Measurements from ENCODE around the gene DDX54.
"Not testable (repeated sequence)": the region's sequence is repeated elsewhere in the genome, so short reads cannot be mapped to it uniquely, and the experiment has no call there.

DDX54 gene

DNA sequence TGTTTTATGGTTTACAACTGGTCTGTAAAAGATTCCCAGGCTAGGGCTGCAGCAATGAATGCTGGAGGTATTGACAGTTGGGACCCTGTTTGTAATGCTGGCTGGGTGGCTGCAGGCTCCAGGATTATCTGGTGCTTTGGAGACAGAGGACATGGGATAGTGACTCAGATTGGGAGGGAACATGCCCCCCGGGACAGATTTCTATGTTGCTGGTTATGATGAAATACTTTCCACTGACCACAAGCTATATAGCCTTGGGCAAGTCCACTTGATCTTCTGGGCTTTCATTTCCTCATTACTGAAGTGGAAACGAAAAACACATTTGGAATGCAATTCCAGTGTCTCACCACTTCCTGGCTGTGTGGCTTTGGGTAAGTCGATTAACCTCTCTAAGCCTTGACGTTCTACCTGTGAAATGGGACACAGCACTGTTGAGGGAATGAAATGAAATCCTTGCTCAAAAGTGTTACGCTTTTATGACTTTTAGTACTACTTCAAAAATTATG is 29.7 kb upstream of the DDX54 start:
- DNase-seq = peak; percentile 99

DNA sequence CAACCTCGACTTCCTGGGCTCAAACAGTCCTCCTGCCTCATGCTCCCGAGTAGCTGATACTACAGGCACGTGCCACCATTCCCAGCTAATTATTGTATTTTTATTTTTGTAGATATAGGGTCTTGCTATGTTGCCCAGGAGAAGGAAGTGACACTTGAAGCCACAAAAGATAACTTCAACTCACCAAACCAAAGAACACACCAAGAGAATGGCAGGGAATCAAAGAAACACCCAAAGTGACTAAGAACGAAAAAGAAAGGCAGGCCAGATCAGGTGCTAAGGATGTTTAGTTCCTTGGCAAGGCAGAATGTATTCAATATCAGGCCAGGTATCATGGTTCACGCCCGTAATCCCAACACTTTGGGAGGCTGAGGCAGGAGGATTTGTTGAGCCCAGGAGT is 25.9 kb upstream of the DDX54 start:
- DNase-seq = no peak

DNA sequence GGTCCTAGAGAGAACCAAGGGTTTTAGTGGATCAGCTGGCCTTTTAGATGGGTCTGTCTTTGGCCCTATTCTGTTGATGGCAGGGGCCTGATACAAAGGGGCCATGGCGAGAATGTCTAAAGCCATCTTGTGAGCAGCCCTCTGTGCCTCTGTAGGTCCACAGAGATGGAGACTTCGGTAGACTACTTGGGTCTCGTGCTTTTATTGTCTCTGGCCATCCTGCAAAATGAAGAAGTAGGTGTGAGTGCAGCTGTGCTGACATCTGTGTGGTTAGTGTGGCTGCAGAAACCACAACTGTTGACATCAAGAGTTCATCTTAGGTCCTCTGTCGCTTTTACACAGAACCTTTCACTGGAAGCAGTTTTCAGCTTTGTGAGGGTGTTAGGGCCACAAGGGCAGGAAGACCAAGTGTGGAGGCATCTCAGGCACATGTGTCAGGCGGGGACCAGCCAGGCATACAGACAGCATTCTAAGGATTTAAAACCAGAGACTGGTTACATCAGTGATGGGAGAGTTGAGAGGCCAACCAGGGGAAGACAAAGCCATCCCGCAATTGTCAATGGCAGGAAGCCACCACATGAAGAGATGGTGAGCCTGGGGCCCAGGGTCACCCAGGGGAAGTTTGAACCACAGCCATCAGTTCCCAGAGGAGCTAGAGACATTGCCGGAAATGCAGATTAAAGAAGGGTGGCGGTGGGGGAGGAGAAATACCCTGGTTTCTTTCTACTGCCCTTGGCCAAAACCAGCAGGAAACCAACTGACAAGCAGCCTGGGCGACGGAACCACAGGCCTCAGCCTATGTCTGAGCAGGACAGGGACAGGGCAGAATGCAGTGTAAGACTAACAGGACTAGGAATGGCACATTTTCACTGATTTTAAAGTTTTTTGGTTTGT is 23.0 kb upstream of the DDX54 start:
- peak; percentile 36 for DNase-seq

DNA sequence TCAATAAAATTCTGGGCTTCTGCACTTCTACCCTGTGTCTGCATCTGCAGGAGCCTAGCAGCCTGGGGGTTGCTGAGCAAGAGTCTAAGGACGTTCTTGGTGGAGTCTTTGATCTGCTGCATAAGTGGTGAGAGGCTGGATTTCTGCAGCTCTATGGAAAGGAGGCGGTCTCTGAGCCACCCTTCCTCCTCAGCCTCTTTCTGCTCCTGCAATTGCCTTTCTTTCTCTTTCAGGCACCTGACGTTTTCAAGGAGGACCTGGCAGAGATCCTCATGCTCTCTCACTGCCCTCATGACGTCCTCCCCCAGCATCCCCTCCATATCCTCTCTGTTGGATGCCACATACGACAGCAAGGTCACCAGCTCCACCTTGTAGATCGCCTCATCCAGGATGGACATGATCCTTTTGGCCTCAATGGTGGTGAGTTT is 22.3 kb upstream of the DDX54 start:
- DNase-seq = no peak

DNA sequence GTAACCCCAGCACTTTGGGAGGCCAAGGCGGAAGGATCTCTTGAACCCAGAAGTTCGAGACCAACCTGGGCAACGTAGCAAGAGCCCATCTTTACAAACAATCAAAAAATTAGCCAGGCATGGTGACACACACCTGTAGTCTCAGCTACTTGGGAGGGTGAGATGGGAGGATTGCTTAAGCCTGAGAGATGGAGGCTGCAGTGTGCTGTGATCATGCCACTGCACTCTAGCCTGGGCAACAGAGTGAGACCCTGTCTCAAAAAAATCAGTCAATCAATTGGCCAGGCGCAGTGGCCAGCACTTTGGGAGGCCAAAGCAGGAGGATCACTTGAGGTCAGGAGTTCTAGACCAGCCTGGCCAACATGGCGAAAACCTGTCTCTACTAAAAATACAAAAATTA is 21.5 kb upstream of the DDX54 start:
- DNase-seq = not testable (repeated sequence)

DNA sequence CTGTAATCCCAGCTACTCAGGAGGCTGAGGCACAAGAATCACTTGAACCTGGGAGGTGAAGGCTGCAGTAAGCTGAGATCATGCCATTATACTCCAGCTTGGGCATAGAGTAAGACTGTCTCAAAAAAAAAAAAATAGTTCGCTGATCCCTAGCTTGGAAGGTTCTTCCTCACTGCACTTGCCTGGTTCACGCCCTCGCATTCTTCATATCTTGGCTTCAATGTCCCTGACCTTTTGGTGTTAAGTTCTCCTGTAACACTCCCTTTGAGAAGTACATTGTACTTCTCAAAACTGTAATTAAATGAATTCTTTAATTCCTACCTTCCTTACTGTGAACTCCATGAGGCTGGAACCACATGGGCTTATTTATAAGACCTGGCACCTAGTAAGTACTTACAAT is 19.5 kb upstream of the DDX54 start:
- no peak for DNase-seq

DNA sequence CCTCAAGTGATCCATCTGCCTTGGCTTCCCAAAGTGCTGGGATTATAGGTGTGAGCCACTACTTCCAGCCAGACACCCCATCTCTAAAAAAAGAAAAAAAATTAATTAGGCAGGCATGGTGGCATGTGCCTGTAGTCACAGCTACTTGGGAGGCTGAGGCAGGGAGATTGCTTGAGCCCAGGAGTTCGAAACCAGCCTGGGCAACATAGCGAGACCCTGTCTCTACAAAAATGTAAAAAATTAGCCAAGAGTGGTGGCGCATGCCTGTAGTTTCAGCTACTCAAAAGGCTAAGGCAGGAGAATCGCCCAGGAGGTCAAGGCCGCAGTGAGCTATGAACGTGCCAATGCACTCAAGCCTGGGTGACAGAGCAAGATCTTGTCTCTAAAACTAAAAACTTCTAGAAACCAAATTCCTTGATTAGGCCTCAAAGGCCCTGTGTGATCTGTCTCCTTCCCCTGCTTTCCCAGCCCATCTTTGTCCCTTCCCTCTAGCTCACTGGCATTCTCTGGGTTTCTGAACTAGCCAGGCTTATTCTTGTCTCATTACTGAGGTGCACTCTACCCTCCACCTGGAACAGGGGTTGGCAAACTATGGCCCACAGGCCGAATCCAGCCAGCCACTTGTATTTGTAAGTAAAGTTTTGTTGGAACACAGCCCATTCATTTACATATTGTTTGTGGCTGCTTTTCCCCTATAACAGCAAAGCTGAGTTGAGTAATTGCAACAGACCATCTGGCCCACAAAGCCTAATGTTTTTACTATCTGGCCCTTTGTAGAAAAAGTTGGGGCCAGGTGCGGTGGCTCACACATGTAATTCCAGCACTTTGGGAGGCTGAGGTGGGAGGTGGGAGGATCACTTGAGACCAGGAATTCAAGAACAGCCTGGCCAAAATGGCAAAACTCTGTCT is 18.8 kb upstream of the DDX54 start:
- no peak for DNase-seq

DNA sequence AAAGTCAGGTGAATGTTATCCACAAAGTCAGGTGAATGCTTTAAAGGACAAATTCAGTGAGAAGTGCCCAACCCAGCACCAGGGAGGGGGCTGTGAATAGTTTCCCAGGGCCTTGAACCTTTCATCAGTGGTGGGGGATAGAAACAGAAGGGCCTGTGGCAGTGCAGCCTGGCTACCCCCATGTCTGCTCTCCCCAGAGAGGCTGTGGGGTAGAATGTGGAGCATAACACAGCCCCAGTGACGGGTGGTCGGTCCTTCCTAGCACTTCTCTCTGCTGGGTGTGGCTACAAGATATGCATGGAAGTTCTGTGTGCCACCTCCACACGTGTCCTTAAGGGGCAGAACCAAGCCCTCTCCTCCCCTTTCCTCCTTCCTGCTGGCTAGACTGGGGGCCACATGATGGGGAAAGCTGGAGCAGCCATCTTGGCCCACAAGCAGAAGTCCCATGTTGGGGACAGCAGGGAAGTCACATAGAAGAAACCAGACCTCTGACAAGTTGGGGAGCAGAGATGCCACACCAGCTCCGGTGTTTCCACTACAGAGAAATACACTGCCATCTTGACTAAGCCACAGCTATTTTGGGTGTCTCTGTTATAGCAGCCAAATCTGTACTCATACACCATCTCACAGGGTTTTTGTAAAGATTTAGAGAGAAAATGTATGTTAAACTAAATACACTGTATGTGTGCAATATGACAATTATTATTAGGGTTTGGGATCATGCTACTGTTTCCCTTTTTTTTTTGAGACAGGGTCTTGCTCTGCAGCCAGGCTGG is 17.2 kb upstream of the DDX54 start:
- DNase-seq = no peak

DNA sequence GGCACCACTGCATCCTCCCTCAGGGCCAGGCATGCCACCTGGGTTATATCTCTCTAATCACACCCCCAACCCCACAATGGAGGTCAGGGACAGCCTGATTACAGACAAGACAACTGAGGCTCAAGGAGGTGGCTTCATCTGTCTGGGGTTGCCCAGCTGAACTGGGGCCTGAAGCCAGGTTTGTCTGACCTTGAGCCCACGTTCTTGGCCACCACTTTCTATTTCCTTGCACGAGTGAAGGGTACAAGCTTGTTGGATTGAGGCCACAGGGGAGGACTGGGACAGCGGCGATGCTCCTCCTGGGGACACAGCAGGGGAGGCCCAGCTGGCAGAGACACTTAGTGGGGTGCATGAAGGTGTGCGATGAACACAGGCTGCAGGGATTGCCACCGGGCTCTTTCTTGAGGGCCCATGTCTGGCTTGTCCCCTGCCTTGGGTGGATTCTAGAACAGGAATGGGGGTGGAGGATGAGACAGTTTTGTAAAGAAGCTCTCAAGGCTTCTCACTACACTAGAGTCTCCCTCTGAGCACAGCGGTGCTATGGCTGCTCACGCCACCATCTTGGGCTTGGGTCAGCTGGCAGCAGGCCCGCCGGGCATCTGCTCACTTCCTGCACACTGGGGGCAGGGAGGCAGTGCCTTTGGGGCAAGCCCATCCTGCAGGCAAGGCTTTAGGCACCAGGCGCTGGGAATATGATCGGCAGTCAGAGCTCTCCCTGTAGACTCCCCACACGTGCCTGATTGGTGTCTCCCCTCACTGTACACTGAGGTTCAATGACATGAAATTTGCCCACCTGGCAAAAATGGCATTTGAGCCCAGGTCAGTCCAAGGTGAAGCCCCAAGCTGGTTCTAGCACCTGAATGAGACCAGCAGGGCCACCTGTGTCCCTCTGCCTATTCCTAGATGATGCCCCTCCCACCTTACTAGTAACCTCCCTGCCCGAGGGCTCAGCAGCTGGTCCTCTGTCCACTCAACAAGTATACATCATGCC is 16.2 kb upstream of the DDX54 start:
- no peak for DNase-seq

DNA sequence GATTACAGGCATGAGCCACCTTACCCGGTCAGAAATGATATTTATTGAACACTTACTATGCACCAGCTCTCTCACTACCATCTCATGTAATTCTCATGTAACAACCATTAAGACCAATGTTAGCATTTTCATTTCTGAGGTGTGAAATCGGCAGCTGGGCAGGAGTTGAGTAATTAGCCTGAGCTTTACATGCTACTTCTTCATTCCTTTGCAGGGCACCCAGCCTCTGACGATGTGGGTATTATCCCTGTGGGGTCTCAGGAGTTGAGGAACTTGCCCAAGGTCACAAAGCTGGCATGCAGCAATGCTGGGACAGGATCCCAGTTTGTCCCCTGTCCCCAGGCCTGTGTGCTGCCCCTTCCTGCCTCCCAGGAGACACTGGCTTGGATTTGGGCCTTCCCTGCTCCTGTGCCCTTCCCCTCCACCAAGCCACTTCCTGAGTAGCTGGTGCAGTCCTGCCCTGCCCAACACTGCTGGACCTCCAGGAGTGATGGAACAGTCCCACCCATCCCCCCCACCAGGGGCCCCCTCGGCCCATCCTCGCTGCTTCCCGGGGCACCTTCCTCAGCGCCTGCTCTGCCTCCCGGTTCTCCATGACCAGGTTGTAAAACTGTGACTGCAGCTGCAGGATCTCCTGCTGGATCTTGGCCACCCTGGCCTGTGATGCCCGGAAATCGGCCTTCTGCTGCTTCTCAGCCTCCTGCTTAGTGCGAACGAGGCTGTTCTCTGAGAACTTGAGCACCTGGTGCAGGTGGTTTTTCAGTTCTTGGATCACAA is 14.9 kb upstream of the DDX54 start:
- DNase-seq = no peak

DNA sequence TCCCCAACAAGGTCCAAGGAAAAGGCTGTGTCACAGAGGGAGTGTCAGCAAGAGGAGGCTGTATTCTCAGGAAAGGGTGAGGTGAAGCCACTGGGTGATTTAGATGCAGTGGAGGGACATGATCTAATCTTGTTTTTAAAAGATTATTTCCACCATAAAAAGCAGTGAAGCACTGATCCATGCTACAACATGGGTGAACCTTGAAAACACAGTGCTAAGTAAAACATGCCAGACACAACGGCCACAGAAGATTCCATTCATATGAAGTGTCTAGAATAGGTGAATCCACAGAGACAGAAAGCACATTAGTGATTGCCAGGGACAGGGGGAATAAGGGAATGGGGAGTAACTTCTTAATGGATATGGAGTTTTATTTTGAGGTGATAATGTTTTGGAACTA is 13.0 kb upstream of the DDX54 start:
- DNase-seq = peak; percentile 33

DNA sequence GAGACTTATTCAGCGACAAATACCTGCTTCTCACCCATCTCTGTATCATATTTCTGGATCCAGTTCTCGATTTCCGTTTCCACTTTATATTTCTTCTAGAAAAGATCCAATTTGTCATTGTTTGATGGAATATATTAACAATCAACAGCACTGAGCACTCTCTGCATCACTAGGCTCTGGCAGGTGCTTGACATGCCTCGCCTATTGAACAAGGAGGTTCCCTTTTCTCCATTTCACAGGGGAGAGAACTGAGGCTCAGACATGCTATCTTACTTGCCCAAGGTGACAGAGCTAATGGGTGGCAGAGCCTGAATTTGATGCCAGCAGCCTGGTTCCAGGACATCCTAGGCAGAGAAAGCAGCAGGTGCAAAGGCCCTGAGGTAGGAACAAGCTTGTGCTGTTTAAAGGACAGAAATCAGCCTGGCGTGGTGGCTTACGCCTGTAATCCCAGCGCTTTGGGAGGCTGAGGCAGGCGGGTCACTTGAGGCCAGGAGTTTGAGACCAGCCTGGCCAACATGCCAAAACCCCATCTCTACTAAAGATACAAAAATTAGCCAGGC is 12.3 kb upstream of the DDX54 start:
- no peak for DNase-seq

DNA sequence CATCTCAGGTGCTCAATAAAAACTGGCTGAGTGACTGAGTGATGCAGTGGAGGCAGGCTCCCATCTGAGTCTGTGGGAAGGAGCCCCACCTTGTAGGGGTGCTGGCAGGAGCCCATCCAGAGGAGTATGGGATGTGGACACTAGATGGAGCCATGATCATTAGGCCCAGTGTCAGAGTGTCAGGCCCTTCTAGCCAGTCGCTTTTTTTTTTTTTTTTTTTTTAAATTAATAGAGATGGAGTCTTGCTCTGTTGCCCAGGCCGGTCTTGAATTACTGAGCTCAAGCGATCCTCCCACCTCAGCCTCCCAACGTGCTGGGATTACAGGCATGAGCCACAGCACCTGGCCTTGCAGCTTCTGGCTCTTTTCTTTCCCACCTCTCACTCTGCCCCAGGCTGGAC is 11.7 kb upstream of the DDX54 start:
- peak; percentile 80 for DNase-seq

DNA sequence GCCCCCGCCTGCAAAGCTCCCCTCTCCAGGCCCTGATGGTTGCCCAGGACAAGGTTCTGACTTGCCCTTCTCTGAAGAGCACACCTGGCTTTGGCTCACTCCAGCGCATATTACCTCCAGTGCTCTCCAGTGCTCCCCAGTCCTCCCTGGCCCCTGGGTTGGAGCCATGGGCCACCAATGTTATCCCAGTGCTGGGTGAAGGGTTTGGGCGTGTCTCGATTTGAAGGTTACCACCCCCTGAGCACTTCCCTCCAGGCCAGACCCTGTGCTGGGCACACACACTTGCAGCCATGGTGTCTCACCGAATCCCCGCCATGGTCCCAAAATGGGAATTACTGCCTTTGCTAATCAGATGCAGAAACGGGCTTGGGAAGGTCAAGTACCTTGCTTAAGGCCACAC is 11.3 kb upstream of the DDX54 start:
- DNase-seq = no peak

DNA sequence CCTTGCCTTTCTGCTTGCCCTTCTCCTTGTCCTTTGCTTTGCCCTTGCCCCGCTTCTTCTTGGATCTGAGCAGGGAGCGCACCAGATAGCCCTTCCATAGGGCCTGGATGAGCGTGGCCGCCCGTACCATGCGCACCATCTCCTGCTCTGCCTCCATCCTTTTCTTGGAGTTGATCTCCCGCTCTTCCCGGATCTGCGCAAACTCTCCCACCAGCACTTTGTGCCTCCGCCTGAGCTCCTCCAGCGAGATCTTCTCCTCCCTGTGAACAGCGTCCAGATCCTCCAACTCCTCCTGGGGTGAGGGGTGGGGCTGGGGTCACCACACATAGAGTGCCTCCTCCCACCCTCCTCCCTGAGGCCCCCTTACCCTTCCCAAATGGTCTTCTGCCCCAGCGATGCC is 10.3 kb upstream of the DDX54 start:
- no peak for DNase-seq

DNA sequence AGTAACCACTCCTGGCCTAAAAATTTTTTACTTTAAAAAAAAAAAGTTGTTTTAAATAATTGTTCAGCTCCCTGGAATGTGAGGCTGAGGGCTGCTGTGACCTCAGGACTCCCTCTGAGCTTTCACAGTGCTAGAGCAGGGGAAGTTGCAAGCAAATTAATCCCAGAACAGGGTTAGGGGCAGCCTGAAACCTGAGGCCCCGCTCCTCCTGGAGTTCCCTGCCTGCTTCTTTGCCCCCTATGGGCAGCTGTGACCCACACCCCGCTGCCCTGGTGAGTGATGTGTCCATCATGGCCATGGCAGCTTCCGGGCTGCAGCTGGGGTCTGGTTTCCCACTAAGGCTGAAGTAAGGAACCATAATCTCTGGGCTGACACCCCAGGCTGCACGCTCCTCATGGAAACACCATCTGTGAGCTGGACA is 9.7 kb upstream of the DDX54 start:
- peak; percentile 82 for DNase-seq

DNA sequence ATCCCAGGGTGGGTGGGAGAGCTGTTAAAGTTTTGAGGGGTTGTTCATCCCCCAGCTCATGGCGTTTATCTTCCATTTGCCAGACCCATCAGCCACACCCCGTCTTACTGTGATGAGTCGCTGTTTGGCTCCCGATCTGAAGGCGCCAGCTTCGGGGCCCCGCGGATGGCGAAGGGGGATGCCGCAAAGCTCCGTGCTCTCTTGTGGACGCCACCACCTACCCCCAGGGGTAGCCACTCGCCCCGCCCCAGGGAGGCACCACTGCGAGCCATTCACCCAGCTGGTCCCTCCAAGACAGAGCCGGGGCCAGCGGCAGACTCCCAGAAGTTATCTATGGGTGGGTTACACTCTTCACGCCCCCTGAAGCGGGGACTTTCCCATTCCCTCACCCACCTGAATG is 5.9 kb upstream of the DDX54 start:
- DNase-seq = no peak

DNA sequence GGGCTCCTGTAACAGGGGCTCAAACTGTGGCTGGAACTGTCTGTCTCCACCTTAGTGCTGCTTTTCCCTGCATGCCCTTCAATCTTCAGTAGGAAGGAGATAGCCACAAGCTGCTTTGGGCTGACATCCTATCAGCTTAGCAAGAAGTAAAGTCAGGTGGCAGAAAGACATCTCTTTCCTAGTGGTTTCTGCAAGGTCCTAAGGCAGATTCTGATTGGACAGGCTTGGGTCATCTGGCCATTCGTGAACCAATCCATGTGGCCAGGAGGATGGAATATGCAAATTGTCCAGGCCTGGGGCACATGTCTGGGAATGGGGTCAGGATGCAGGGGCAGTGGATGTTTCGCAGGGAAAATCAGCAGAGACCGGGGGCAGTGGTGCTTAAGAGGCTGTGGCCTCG is 5.5 kb upstream of the DDX54 start:
- peak; percentile 50 for DNase-seq

DNA sequence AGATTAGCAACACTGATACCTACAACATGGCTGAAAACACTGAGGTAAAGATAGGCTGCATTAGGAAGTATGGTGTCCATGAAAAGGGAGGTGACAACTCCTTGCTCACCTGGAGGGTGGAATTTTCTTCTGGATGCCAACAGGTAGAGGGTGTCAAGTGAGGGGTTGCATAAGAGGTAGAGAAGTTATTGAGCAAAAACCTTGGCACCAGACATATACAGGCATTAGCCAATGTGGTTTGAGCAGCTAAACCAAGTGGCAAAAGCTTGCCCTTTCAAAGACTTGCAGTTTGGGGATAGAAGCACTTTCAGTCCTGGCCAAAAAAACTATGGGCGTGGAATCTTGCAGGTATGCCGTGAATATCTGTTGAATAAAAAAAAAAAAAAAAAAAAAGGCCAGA is 4.1 kb upstream of the DDX54 start:
- DNase-seq = no peak

DNA sequence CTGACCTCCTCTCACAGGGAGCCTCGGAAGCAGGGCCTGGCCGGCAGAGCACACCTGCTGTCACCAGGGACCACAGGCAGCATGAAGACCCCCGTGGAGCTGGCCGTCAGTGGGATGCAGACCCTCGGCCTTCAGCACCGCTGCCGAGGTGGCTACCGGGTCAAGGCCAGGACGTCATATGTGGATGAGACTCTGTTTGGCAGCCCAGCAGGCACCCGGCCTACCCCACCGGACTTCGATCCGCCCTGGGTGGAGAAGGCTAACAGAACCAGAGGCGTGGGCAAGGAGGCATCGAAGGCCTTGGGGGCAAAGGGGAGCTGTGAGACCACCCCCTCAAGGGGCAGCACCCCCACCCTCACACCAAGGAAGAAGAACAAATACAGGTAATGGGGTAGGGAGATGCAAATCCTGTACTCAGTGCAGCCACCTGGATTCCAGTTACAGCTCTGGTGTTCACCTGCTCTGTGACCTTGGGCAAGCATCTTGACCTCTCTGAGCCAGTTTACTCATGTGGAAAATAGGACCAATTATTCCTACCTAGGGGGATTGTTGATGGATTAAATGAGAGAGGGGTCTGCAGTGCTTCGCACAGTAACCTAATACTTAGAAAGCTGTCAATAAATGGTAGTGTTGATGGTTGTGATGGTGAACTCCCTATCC is 1.5 kb upstream of the DDX54 start:
- DNase-seq = no peak

Data from EL (cell line).